CD4-positive, alpha-beta T cell treated with Interleukin-6 at 100 ng/mL for 8 hours (primary cell): ENCODE results near the gene GNB4.

ENCODE experiments used
- DNase-seq: peaks from one replicate; pipeline ENCODE4 v3.0.0-alpha.2; 2020; ENCODE audit warnings: mixed read lengths, low spot score

Gene GNB4

GRCh38 chr3:179451265-179452175, at the start of gene GNB4:
GNB4 (minus strand) TSS chr3:179451470; CDS start chr3:179426200, 25,270 bp downstream.
- no peak for DNase-seq

GRCh38 chr3:179495483-179495882, 44.2 kb upstream of the GNB4 start:
- no peak for DNase-seq

- no peak for DNase-seq
These were observed 42.0 kb upstream of the GNB4 start for GRCh38 chr3:179493260-179493659.

- DNase-seq = no peak
These were observed 36.9 kb upstream of the GNB4 start for GRCh38 chr3:179488213-179488612.

GRCh38 chr3:179486806-179487205, 35.5 kb upstream of the GNB4 start:
- DNase-seq = no peak

- no peak for DNase-seq
These were observed 31.6 kb upstream of the GNB4 start for GRCh38 chr3:179482857-179483256.

- no peak for DNase-seq
These were observed 24.9 kb upstream of the GNB4 start for GRCh38 chr3:179476215-179476614.

- no peak for DNase-seq
These were observed 23.2 kb upstream of the GNB4 start for GRCh38 chr3:179474480-179474879.

- DNase-seq = no peak
These were observed 22.3 kb upstream of the GNB4 start for GRCh38 chr3:179473565-179473964.

GRCh38 chr3:179464323-179465092, 13.2 kb upstream of the GNB4 start:
- no peak for DNase-seq

GRCh38 chr3:179463319-179463718, 12.0 kb upstream of the GNB4 start:
- no peak for DNase-seq

- no peak for DNase-seq
These were observed 9.0 kb upstream of the GNB4 start for GRCh38 chr3:179460260-179460659.

GRCh38 chr3:179455954-179456353, 4.7 kb upstream of the GNB4 start:
- DNase-seq = no peak

GRCh38 chr3:179454887-179455286, 3.6 kb upstream of the GNB4 start:
- no peak for DNase-seq

GRCh38 chr3:179453967-179454366, 2.7 kb upstream of the GNB4 start:
- DNase-seq = no peak

- no peak for DNase-seq
These were observed 1.6 kb upstream of the GNB4 start for GRCh38 chr3:179452872-179453271.

GRCh38 chr3:179452176-179452564, 900 bp upstream of the GNB4 start:
- DNase-seq = no peak

- DNase-seq = no peak
These were observed 387 bp downstream of the GNB4 start for GRCh38 chr3:179450901-179451264.

- no peak for DNase-seq
These were observed 989 bp downstream of the GNB4 start for GRCh38 chr3:179450261-179450701.

- no peak for DNase-seq
These were observed 1.6 kb downstream of the GNB4 start for GRCh38 chr3:179449636-179450035.

- DNase-seq = no peak
These were observed 4.0 kb downstream of the GNB4 start for GRCh38 chr3:179447251-179447650.

- no peak for DNase-seq
These were observed 4.8 kb downstream of the GNB4 start for GRCh38 chr3:179446501-179446900.

GRCh38 chr3:179438841-179439240, 12.4 kb downstream of the GNB4 start:
- no peak for DNase-seq
